ENCODE measurements around the gene LRRC7.

The LRRC7 gene

GRCh38 chr1:69743146-69743545 is 175.4 kb downstream of the LRRC7 start:
- no peak overlapping the region for H3K27ac ChIP-seq
- TF ChIP-seq CTCF (conservative IDR thresholded peaks at IDR 0.05), result no peak

DNA sequence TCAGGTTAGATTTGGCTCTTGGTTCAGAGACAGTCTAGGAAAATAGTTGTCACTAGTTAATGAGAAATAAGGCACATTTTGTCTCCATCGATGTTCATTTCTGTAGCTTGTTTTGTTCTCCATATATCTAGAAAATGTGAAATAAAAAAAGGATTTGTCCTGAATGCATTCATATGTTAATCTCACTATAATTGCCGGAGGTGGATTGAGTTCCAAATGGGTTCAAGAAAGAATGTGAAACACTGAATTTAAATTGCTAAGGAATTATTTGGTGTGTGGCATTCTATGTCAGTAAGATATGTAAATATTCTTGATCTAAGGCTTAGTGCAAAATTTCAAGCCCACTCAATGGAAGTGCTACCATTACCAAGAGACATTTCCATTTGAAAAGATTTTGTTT is 176.7 kb downstream of the LRRC7 start:
- no peak for TF ChIP-seq CTCF (conservative IDR thresholded peaks at IDR 0.05)
- H3K27ac ChIP-seq, result no peak overlapping the region

DNA sequence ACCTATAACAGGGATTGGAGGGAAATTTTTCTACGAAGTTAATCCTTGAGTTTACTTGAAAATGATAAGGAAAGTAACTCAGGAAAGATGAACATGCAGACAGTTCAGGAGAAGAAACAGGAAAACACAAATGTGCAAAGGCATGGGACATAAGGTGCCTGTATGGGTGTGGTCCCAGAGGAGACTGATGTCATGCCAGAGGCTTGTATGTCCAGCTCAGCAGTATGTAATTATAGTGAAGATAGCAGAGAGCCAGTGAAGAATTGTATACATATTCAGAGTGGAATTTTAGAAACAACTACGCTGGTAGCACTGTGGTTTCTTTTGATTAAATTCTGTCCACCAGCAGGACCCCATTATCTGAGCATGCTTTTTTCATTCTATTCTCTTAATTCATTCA is 179.5 kb downstream of the LRRC7 start:
- H3K27ac ChIP-seq, result no peak overlapping the region
- no peak for TF ChIP-seq ZFX (IDR thresholded peaks at IDR 0.05)
- no peak for TF ChIP-seq CTCF (conservative IDR thresholded peaks at IDR 0.05)

DNA sequence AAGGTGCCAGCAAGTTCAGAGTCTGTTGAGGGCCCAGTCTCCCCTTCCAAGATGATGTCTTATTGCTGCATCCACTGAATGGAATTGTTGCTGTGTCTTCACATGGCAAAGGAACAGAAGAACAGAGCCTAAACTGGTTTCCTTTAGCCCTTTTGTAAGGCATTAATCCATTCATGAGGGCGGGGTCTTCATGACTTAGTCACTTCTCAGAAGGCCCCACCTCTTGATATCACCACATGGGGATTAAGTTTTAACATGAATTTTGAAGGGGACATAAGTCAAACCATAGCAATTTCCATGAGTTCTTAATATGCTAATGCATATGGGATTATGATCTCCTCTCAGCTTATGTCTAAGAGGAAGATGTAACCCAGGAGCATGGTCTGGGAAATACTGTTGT is 182.9 kb downstream of the LRRC7 start:
- no peak for TF ChIP-seq ZFX (IDR thresholded peaks at IDR 0.05)
- no peak for TF ChIP-seq CTCF (conservative IDR thresholded peaks at IDR 0.05)
- H3K27ac ChIP-seq, result no peak overlapping the region

DNA sequence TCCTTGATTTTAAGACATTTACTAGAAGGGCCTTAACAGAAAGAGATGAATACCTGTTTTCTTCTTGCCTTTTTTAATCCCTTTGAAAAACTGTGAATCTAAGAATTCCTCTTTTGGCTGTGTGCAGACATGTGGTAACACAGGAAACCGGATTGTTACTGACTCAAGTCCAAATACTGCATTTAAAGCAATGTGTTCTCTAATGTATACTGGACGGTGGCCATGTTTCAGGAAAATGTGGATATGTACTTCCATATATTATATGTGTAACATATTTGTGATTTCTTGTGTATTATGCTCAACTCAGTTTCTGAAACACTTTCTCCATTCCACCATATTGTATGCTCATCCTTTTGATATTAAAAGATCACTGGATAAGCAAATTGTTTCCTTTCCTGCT is 185.1 kb downstream of the LRRC7 start:
- H3K27ac ChIP-seq, result no peak overlapping the region
- TF ChIP-seq CTCF (conservative IDR thresholded peaks at IDR 0.05) (no peak), ZFX (IDR thresholded peaks at IDR 0.05) (no peak)

DNA sequence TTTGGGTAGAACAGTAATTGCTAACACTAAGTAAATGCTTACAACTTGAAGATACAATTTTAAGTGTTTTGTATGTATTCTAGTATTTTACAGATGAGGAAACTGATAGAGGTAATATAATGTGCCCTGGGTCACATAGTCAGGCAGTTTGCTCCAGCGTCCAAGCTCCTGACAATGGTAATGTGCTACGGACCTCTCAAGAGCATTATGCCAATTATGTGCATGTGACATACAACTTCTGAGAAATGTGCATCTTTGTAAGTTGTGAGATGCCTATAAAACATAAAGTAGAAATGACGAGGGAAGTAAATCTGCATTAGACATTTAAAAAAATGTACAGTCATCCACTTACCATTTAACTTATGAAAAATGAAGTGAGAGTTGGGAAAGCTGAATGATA is 186.8 kb downstream of the LRRC7 start:
- TF ChIP-seq CTCF (conservative IDR thresholded peaks at IDR 0.05) (no peak), ZFX (IDR thresholded peaks at IDR 0.05) (no peak)

DNA sequence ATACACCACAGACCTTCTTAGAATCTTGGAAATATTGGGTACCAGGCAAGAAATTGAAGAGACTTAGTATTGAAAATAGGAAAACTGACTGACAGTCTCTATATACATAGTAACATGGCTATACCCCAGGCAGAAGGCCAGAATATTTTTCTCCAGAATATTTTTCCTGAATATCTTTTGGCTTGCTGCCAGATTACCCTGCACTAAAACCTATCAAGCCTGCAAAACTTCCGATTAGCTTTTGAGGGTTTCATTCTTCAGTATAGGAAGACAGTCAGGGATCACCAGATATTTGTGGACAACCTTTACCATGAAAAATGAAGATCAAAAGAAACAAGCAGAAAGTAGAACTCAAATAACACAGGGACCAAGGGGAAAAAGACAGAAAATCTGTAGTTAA is 187.9 kb downstream of the LRRC7 start:
- no peak overlapping the region for H3K27ac ChIP-seq
- TF ChIP-seq CTCF (conservative IDR thresholded peaks at IDR 0.05), result no peak

More for the DNA sequence above, 186.8 kb downstream of the LRRC7 start:
- H3K27ac ChIP-seq, result no peak overlapping the region

Data from C4-2B (cell line).